ENCODE measurements around the gene OVCA2. TPM values are rescaled to one million over a fixed set of nuclear protein-coding genes. Genes with fewer than 3 reads are reported as not detected.

Gene OVCA2
- total RNA-seq, 4 donors from 2014 or later: 18.6 to 37.3 (median 35.0) TPM

DNA sequence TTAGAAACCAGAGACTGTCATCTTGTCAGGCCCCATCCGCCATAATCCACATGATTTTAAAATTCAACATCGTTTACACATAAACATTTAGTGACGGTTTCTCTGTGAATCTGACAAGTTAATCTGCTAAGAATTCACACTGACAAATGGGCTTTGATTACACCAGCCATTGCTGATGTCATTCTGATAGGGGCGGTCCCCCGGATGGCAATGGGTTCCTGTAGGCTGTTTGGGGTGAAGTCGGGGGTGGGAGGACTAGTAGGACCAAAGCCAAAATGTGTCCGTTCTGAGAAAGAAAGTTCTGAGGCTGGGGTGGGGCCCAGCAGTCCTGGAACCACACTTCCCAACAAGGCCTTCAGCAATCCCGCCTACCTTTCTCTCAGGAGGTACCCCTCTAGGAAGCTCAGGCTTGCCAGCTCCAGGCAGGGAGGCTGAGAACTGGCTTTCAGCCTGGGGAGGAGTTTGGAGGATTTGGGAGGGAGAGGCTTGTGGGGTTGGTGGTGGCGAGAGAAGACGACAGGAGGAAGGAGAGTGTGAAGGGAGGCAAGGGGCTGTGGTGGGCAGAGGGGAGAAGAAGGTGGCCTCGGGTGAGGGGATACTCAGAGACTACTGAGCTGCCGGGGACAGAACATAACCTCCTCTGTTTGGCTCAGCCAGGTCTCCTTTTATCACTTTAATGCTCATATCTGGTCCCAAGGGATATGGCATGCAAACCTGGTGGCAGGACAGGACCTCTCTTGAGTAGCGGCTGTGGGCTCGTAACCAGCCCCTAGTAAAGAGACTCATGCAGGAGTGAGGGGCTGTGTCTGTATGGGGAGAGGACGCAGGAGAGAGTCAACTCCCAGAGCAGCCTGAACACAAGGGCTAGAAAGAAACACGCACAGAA, 21.7 kb downstream of the OVCA2 start:
- Histone ChIP-seq H3K27ac (peak overlapping the region; percentile 66 to 92 (median 92)), H3K4me1 (peaks cover 0 to 99% (median 77%) of the 10 kb centered on the region in 4 donors), H3K9me3 (no peaks in the 10 kb centered on the region), H3K27me3 (peaks cover 0 to 17% of the 10 kb centered on the region in 2 donors), H3K36me3 (peaks cover 0 to 91% (median 0%) of the 10 kb centered on the region in 3 donors), H3K4me3 (no peak overlapping the region)
- no peak for TF ChIP-seq CTCF (IDR thresholded peaks at IDR 0.05)
- no peak for TF ChIP-seq EP300 (IDR thresholded peaks at IDR 0.05)
- TF ChIP-seq POLR2A (IDR thresholded peaks at IDR 0.05): no peak
- no peak for DNase-seq (ENCODE audit: low spot score in 2 of 2)
- WGBS, 2 donors: 46 to 53% methylated on average over 16 of the region's 16 CpGs

DNA sequence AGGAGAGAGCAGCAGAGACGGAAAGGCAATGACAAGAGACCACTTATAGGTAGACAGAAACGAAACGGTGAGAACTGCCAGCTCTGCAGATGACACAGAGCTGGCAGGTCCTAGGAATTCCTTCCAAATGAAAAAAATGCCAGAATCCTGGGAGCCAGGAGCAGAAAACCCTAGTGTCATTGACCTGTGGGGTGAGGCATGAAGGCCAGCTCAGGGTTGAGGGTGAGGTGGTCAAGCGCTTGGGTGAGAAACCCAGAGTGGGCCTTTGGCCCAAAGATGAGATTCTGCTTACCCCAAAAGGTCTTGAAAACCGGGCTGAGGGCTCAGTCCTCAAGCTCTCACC, 22.3 kb downstream of the OVCA2 start:
- Histone ChIP-seq H3K27ac (peak overlapping the region; percentile 66 to 92 (median 92)), H3K9me3 (no peaks in the 10 kb centered on the region), H3K4me1 (peaks cover 0 to 98% (median 77%) of the 10 kb centered on the region in 4 donors), H3K4me3 (no peak overlapping the region), H3K36me3 (peaks cover 0 to 94% (median 0%) of the 10 kb centered on the region in 3 donors), H3K27me3 (peaks cover 0 to 12% of the 10 kb centered on the region in 2 donors)
- DNase-seq (ENCODE audit: low spot score in 2 of 2): no peak
- no peak for TF ChIP-seq POLR2A (IDR thresholded peaks at IDR 0.05)
- no peak for TF ChIP-seq CTCF (IDR thresholded peaks at IDR 0.05)
- no peak for TF ChIP-seq EP300 (IDR thresholded peaks at IDR 0.05)
- WGBS, 2 donors: 53 to 62% methylated on average over 5 of the region's 5 CpGs

DNA sequence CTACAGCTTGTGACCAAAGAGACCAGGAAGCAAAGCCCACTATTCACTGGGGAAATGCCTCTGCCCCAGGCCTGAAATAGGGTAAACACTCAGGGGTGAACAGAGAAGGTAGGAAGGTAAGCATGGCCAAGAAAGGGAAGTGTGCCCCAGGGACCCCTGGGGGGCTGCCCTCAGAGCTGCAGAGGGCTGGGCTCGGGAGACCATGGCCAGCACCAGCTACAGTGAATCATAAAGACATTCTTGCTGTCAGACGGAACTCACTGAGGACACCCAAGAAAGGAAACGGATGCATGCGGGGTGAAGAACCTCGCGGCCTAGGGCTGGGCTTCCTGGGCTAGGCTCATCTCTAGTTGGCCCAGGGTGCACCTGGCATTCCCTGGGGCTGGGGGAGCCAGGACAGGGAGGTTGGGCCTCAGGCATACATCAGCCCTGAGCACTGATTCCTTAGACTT, 22.7 kb downstream of the OVCA2 start:
- H3K4me1 ChIP-seq: peaks cover 0 to 93% (median 75%) of the 10 kb centered on the region in 4 donors
- H3K4me3 ChIP-seq: no peak overlapping the region
- 72 to 83% methylated on average over 6 of the region's 6 CpGs for WGBS, 2 donors
- peak overlapping the region; percentile 66 to 92 (median 92) for H3K27ac ChIP-seq
- peaks cover 0 to 12% of the 10 kb centered on the region in 2 donors for H3K27me3 ChIP-seq
- TF ChIP-seq POLR2A (IDR thresholded peaks at IDR 0.05) (no peak), EP300 (IDR thresholded peaks at IDR 0.05) (no peak), CTCF (IDR thresholded peaks at IDR 0.05) (no peak)
- H3K9me3 ChIP-seq: no peaks in the 10 kb centered on the region
- peaks cover 0 to 93% (median 0%) of the 10 kb centered on the region in 3 donors for H3K36me3 ChIP-seq
- DNase-seq (ENCODE audit: low spot score in 2 of 2): no peak

DNA sequence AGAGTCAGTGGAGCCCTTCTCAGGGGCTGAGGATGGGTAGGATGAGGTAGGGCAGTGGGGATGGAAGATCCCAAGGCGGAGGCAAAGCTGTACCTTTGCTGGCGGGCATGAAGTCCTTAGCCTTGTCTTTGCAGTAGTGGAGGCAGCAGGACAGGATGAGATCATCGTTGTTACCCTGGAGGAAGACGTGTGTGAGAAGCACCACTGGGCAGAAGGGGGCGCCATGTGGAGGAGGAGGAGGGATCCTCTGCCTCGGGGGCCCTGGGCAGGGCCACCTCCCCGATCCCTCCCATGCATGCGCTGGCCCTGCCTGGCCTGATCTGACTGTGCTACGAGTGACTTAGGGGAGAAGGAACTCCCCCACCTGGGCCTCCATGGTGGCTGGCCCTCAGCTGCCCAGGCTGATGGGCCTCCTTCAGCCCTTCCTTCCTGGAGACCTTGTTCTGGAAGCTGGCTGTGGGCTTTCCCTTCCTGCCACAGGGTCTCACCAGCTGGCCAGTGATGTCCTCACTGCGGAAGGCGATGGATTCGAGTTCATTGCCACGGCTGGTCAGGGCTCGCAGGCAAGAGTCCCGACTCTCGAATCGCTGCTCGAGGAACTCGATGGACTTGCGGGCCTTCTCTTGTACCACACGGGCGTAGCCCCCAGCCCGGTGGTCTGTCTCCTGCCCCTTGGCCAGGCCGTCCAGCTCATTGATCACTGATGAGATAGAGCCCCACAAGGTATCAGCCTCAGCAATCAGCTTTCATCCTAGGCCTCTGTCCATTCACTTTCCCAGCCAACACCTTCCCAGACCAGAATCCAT, 23.4 kb downstream of the OVCA2 start:
- peak overlapping the region; percentile 66 to 92 (median 92) for H3K27ac ChIP-seq
- H3K27me3 ChIP-seq: peaks cover 0 to 12% of the 10 kb centered on the region in 2 donors
- H3K4me3 ChIP-seq: no peak overlapping the region
- no peak for DNase-seq (ENCODE audit: low spot score in 2 of 2)
- no peaks in the 10 kb centered on the region for H3K9me3 ChIP-seq
- H3K4me1 ChIP-seq: peaks cover 0 to 90% (median 70%) of the 10 kb centered on the region in 4 donors
- peaks cover 0 to 93% (median 0%) of the 10 kb centered on the region in 3 donors for H3K36me3 ChIP-seq
- 79 to 87% methylated on average over 20 to 24 of the region's 24 CpGs for WGBS, 2 donors
- TF ChIP-seq CTCF (IDR thresholded peaks at IDR 0.05) (peak in 3 of 5 experiments; percentile 6 to 22 (median 15)), POLR2A (IDR thresholded peaks at IDR 0.05) (no peak)
